ENCODE measurements around the gene KERA.

GRCh38 chr12:91009319-91009950 lies 48.4 kb downstream of the KERA start:
- TF ChIP-seq, protein P1, sequence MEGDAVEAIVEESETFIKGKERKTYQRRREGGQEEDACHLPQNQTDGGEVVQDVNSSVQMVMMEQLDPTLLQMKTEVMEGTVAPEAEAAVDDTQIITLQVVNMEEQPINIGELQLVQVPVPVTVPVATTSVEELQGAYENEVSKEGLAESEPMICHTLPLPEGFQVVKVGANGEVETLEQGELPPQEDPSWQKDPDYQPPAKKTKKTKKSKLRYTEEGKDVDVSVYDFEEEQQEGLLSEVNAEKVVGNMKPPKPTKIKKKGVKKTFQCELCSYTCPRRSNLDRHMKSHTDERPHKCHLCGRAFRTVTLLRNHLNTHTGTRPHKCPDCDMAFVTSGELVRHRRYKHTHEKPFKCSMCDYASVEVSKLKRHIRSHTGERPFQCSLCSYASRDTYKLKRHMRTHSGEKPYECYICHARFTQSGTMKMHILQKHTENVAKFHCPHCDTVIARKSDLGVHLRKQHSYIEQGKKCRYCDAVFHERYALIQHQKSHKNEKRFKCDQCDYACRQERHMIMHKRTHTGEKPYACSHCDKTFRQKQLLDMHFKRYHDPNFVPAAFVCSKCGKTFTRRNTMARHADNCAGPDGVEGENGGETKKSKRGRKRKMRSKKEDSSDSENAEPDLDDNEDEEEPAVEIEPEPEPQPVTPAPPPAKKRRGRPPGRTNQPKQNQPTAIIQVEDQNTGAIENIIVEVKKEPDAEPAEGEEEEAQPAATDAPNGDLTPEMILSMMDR (IDR thresholded peaks at IDR 0.05; ENCODE audit: low read length) = no peak
- no peak for TF ChIP-seq EZH2 (optimal IDR thresholded peaks at IDR 0.05; ENCODE audit: low read depth, low read length)
- peak; percentile 85; the same call in 1 of the 2 replicates for TF ChIP-seq EZH2phosphoT487 (IDR thresholded peaks at IDR 0.05; ENCODE audit: low read length)
